IMR-90 (cell line): ENCODE data around the gene MRGPRF.

ENCODE experiments used
- CEBPB ChIP-seq: IDR thresholded peaks from 2 replicates; pipeline ENCODE4 v1.6.1; 2012; ENCODE audit warnings: low read depth, low read length, improper control_type of control experiment
- CHD1 ChIP-seq: IDR thresholded peaks from 2 replicates; pipeline ENCODE4 v1.6.1; 2012; ENCODE audit warnings: low read depth, low read length, improper control_type of control experiment
- CTCF ChIP-seq: conservative IDR thresholded peaks from 2 replicates; pipeline ENCODE4 v1.5.1; 2012; ENCODE audit warnings: mild to moderate bottlenecking, low read depth, low read length, improper control_type of control experiment
- ELK1 ChIP-seq: fragments of 150-350 bp; IDR thresholded peaks from 2 replicates; pipeline ENCODE4 v1.6.1; 2016; ENCODE audit warnings: low read depth, mild to moderate bottlenecking, low read length, moderate library complexity, borderline replicate concordance
- MXI1 ChIP-seq: IDR thresholded peaks from 2 replicates; pipeline ENCODE4 v1.6.1; 2012; ENCODE audit warnings: low read depth, mild to moderate bottlenecking, low read length, moderate library complexity, borderline replicate concordance
- POLR2A ChIP-seq: IDR thresholded peaks from 2 replicates; pipeline ENCODE4 v1.6.1; 2012; ENCODE audit warnings: mild to moderate bottlenecking, low read depth, low read length
- RAD21 ChIP-seq: IDR thresholded peaks from 2 replicates; pipeline ENCODE4 v1.6.1; 2012; ENCODE audit warnings: low read length, improper control_type of control experiment
- RFX5 ChIP-seq: IDR thresholded peaks from 2 replicates; pipeline ENCODE4 v1.8.0; 2012; ENCODE audit warnings: low read depth, mild to moderate bottlenecking, low read length, moderate library complexity
- USF2 ChIP-seq: fragments of 150-350 bp; IDR thresholded peaks from 2 replicates; pipeline ENCODE4 v1.6.1; 2017; ENCODE audit warnings: mild to moderate bottlenecking, antibody characterized with exemption, low read length, low read depth

GRCh38 chr11:69002110-69002569, 10.9 kb downstream of the MRGPRF start:
- TF ChIP-seq CEBPB (no peak), USF2 (no peak), CTCF (no peak), MXI1 (no peak), POLR2A (no peak), CHD1 (no peak), RAD21 (no peak), RFX5 (no peak), ELK1 (no peak)
